Fibroblast of villous mesenchyme (primary cell): ENCODE measurements around the gene ITGA7. TPM values are rescaled to one million over a fixed set of nuclear protein-coding genes. Genes with fewer than 3 reads are reported as not detected.

ENCODE experiments used
- DNase-seq: peaks from one replicate; pipeline ENCODE4 v3.0.0-alpha.2; 2010; ENCODE audit warnings: low read depth
- H3K4me3 ChIP-seq: 2 replicates; pipeline ENCODE4 v1.5.1; 2011; ENCODE audit warnings: low read depth, mild to moderate bottlenecking, low read length
- CTCF ChIP-seq: IDR thresholded peaks from 2 replicates; pipeline ENCODE4 v1.5.1; 2012; ENCODE audit warnings: low read depth, mild to moderate bottlenecking, low read length; ENCODE audit not compliant: insufficient read depth
- total RNA-seq: library from RNA; depleted of rRNA; stranded (reverse); fragments of >200 nt; gene quantifications from 2 replicates; pipeline ENCODE4 v1.2.3, GENCODE V29; 2012

Gene ITGA7
- total RNA-seq, 1 donor = 1.3 TPM

GRCh38 chr12:55727643-55728185, 20.0 kb upstream of the ITGA7 start:
- H3K4me3 ChIP-seq = peak overlapping the region; percentile 88
- TF ChIP-seq CTCF = no peak
- peak; percentile 73 for DNase-seq

- no peak for DNase-seq
- H3K4me3 ChIP-seq = peak overlapping the region; percentile 88
- TF ChIP-seq CTCF = no peak
Observed at GRCh38 chr12:55726971-55727370, 19.3 kb upstream of the ITGA7 start.

DNA sequence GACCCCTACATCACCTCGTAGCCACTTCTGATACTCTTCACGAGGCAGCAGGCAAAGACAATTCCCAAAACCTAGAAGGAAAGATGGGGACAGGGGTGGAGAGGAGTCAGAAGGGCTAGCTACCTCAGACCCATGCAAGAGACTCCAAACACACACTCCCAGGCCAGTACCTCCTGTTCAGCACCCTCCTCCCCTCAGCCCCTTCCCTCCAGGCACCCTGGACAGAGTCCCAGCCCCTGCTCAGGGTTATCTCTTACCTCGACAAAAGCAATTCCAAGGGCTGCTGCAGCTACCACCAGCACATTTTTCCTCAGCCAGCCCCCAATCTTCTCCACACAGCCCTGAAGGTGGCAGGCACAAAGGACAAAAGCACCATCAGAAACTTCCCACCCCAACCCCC, 17.9 kb upstream of the ITGA7 start:
- TF ChIP-seq CTCF = no peak
- no peak overlapping the region for H3K4me3 ChIP-seq
- DNase-seq = no peak

DNA sequence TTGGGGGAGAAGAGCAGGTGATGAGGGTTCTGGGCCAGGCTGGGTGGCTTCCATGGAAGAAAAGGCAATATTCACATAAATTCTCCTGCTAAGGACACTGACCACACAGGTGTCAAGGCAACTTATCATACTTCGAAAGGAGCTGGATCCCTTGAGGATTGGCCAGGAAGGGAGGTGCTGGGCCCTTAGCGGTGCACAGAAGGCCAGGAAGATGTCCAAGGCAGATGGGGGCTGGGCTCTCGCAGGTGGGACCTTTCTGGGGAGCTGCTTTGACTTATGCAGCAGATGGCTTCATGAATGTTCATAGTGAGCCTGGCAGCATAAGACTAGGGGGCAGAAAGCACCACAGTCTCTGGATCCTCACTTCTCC, 17.2 kb upstream of the ITGA7 start:
- TF ChIP-seq CTCF = no peak
- H3K4me3 ChIP-seq = no peak overlapping the region
- no peak for DNase-seq

DNA sequence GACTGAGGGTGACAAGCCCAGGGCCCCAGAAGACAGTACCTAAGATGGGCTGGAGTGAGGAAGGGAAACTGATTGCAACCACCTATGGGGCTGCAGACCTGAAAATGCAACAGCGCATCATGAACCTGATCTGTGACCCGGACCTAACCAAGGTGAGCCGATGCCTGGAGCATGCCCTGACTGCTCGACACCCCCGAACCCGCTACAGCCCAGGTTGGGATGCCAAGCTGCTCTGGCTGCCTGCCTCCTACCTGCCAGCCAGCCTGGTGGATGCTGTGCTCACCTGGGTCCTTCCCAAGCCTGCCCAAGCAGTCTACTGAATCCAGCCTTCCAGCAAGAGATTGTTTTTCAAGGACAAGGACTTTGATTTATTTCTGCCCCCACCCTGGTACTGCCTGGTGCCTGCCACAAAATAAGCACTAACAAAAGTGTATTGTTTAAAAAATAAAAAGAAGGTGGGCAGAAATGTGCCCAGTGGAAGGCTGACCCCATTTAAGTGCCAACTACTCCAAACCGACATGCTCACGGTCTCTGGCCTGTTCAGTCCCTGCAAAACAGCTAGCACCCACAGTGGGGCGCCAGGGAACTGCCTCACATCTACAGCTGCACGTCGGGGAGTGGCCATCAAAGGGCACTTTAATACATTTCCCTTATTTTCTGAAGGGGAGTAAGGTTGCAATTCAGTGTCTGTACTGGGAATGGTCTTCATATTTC, 16.7 kb upstream of the ITGA7 start:
- TF ChIP-seq CTCF = peak; percentile 71
- no peak overlapping the region for H3K4me3 ChIP-seq
- peak; percentile 67 for DNase-seq

GRCh38 chr12:55723516-55724225, 16.0 kb upstream of the ITGA7 start:
- no peak overlapping the region for H3K4me3 ChIP-seq
- TF ChIP-seq CTCF = no peak
- no peak for DNase-seq
